ENCODE results near the gene EMILIN2. TPM values are rescaled to one million over a fixed set of nuclear protein-coding genes. Genes with fewer than 3 reads are reported as not detected.

EMILIN2 gene
- total RNA-seq, 1 experiment from 2014 or later: 2.3 TPM

GRCh38 chr18:2920546-2921343 lies 73.9 kb downstream of the EMILIN2 start:
- no peak overlapping the region for H2AFZ ChIP-seq (ENCODE audit: low read length)
- no peak for DNase-seq
- H3K36me3 ChIP-seq (ENCODE audit: insufficient read depth, low read length): 0 out of 2 replicates have a peak, but pooled peaks cover 3% of the 10 kb centered on the region
- no peaks in the 10 kb centered on the region for H3K27me3 ChIP-seq (ENCODE audit: low read length)
- H3K4me3 ChIP-seq (ENCODE audit: low read length): no peak overlapping the region
- H3K9me2 ChIP-seq (replicated peaks; ENCODE audit: insufficient read depth, low read length): no peaks in the 10 kb centered on the region
- H3K79me2 ChIP-seq (ENCODE audit: low read length): no peaks in the 10 kb centered on the region
- no peak overlapping the region for H3K9ac ChIP-seq (ENCODE audit: low read length)
- no peaks in the 10 kb centered on the region for H4K20me1 ChIP-seq (ENCODE audit: insufficient read depth, low read depth, low read length)
- peaks cover 23% of the 10 kb centered on the region for H3K4me1 ChIP-seq (ENCODE audit: low read length)
- H3K9me3 ChIP-seq (ENCODE audit: low read length): no peaks in the 10 kb centered on the region
- H3K4me2 ChIP-seq (ENCODE audit: low read depth, low read length, poor library complexity, severe bottlenecking): no peak overlapping the region
- H3K27ac ChIP-seq (ENCODE audit: low read length): no peak overlapping the region

- Histone ChIP-seq H3K9me2 (replicated peaks; ENCODE audit: insufficient read depth, low read length) (no peaks in the 10 kb centered on the region), H3K27me3 (ENCODE audit: low read length) (no peaks in the 10 kb centered on the region), H3K4me2 (ENCODE audit: low read depth, low read length, poor library complexity, severe bottlenecking) (no peak overlapping the region), H3K4me3 (ENCODE audit: low read length) (no peak overlapping the region), H3K36me3 (ENCODE audit: insufficient read depth, low read length) (0 out of 2 replicates have a peak, but pooled peaks cover 3% of the 10 kb centered on the region), H3K27ac (ENCODE audit: low read length) (no peak overlapping the region), H3K79me2 (ENCODE audit: low read length) (no peaks in the 10 kb centered on the region), H3K9me3 (ENCODE audit: low read length) (no peaks in the 10 kb centered on the region), H2AFZ (ENCODE audit: low read length) (no peak overlapping the region), H3K4me1 (ENCODE audit: low read length) (peaks cover 24% of the 10 kb centered on the region), H3K9ac (ENCODE audit: low read length) (no peak overlapping the region), H4K20me1 (ENCODE audit: insufficient read depth, low read depth, low read length) (no peaks in the 10 kb centered on the region)
- DNase-seq: no peak
Observed at GRCh38 chr18:2921778-2922177, 75.0 kb downstream of the EMILIN2 start.

GRCh38 chr18:2923464-2923863 lies 76.7 kb downstream of the EMILIN2 start:
- Histone ChIP-seq H4K20me1 (ENCODE audit: insufficient read depth, low read depth, low read length) (no peaks in the 10 kb centered on the region), H3K36me3 (ENCODE audit: insufficient read depth, low read length) (0 out of 2 replicates have a peak, but pooled peaks cover 3% of the 10 kb centered on the region), H2AFZ (ENCODE audit: low read length) (no peak overlapping the region), H3K9ac (ENCODE audit: low read length) (no peak overlapping the region), H3K27me3 (ENCODE audit: low read length) (no peaks in the 10 kb centered on the region), H3K9me2 (replicated peaks; ENCODE audit: insufficient read depth, low read length) (no peaks in the 10 kb centered on the region), H3K9me3 (ENCODE audit: low read length) (no peaks in the 10 kb centered on the region), H3K4me1 (ENCODE audit: low read length) (peaks cover 19% of the 10 kb centered on the region), H3K27ac (ENCODE audit: low read length) (no peak overlapping the region), H3K4me2 (ENCODE audit: low read depth, low read length, poor library complexity, severe bottlenecking) (no peak overlapping the region), H3K79me2 (ENCODE audit: low read length) (no peaks in the 10 kb centered on the region), H3K4me3 (ENCODE audit: low read length) (no peak overlapping the region)
- no peak for DNase-seq

GRCh38 chr18:2924920-2925319 lies 78.1 kb downstream of the EMILIN2 start:
- Histone ChIP-seq H3K9me3 (ENCODE audit: low read length) (no peaks in the 10 kb centered on the region), H3K27me3 (ENCODE audit: low read length) (no peaks in the 10 kb centered on the region), H3K27ac (ENCODE audit: low read length) (no peak overlapping the region), H2AFZ (ENCODE audit: low read length) (no peak overlapping the region), H3K4me2 (ENCODE audit: low read depth, low read length, poor library complexity, severe bottlenecking) (no peak overlapping the region), H4K20me1 (ENCODE audit: insufficient read depth, low read depth, low read length) (no peaks in the 10 kb centered on the region), H3K9me2 (replicated peaks; ENCODE audit: insufficient read depth, low read length) (no peaks in the 10 kb centered on the region), H3K4me3 (ENCODE audit: low read length) (no peak overlapping the region), H3K36me3 (ENCODE audit: insufficient read depth, low read length) (0 out of 2 replicates have a peak, but pooled peaks cover 3% of the 10 kb centered on the region), H3K79me2 (ENCODE audit: low read length) (no peaks in the 10 kb centered on the region), H3K9ac (ENCODE audit: low read length) (no peak overlapping the region), H3K4me1 (ENCODE audit: low read length) (peaks cover 17% of the 10 kb centered on the region)
- DNase-seq: no peak

- H3K9ac ChIP-seq (ENCODE audit: low read length): no peak overlapping the region
- no peaks in the 10 kb centered on the region for H3K79me2 ChIP-seq (ENCODE audit: low read length)
- no peak overlapping the region for H2AFZ ChIP-seq (ENCODE audit: low read length)
- H3K4me1 ChIP-seq (ENCODE audit: low read length): peaks cover 17% of the 10 kb centered on the region
- no peaks in the 10 kb centered on the region for H3K9me3 ChIP-seq (ENCODE audit: low read length)
- H3K4me3 ChIP-seq (ENCODE audit: low read length): 0 out of 2 replicates have a peak overlapping the region, but pooled peaks have one; percentile 4
- no peak for DNase-seq
- peak overlapping the region; percentile 48 for H3K4me2 ChIP-seq (ENCODE audit: low read depth, low read length, poor library complexity, severe bottlenecking)
- H3K36me3 ChIP-seq (ENCODE audit: insufficient read depth, low read length): peaks cover 3% of the 10 kb centered on the region; the same call in 1 of the 2 replicates
- no peaks in the 10 kb centered on the region for H3K9me2 ChIP-seq (replicated peaks; ENCODE audit: insufficient read depth, low read length)
- no peaks in the 10 kb centered on the region for H3K27me3 ChIP-seq (ENCODE audit: low read length)
- H4K20me1 ChIP-seq (ENCODE audit: insufficient read depth, low read depth, low read length): no peaks in the 10 kb centered on the region
- H3K27ac ChIP-seq (ENCODE audit: low read length): 0 out of 2 replicates have a peak overlapping the region, but pooled peaks have one; percentile 20
Observed at GRCh38 chr18:2926528-2926927, 79.7 kb downstream of the EMILIN2 start.

- H3K4me1 ChIP-seq (ENCODE audit: low read length): peaks cover 22% of the 10 kb centered on the region
- H2AFZ ChIP-seq (ENCODE audit: low read length): no peak overlapping the region
- H3K27me3 ChIP-seq (ENCODE audit: low read length): no peaks in the 10 kb centered on the region
- no peak overlapping the region for H3K27ac ChIP-seq (ENCODE audit: low read length)
- H3K4me2 ChIP-seq (ENCODE audit: low read depth, low read length, poor library complexity, severe bottlenecking): no peak overlapping the region
- H3K36me3 ChIP-seq (ENCODE audit: insufficient read depth, low read length): peaks cover 3% of the 10 kb centered on the region; the same call in 1 of the 2 replicates
- H3K9ac ChIP-seq (ENCODE audit: low read length): no peak overlapping the region
- H4K20me1 ChIP-seq (ENCODE audit: insufficient read depth, low read depth, low read length): no peaks in the 10 kb centered on the region
- no peaks in the 10 kb centered on the region for H3K9me3 ChIP-seq (ENCODE audit: low read length)
- DNase-seq: no peak
- H3K9me2 ChIP-seq (replicated peaks; ENCODE audit: insufficient read depth, low read length): no peaks in the 10 kb centered on the region
- H3K4me3 ChIP-seq (ENCODE audit: low read length): no peak overlapping the region
- H3K79me2 ChIP-seq (ENCODE audit: low read length): no peaks in the 10 kb centered on the region
Observed at GRCh38 chr18:2927745-2928144, 80.9 kb downstream of the EMILIN2 start.

- H3K4me2 ChIP-seq (ENCODE audit: low read depth, low read length, poor library complexity, severe bottlenecking): no peak overlapping the region
- H3K9me3 ChIP-seq (ENCODE audit: low read length): no peaks in the 10 kb centered on the region
- H3K27ac ChIP-seq (ENCODE audit: low read length): no peak overlapping the region
- H2AFZ ChIP-seq (ENCODE audit: low read length): no peak overlapping the region
- no peaks in the 10 kb centered on the region; the same call in 1 of the 2 replicates for H3K36me3 ChIP-seq (ENCODE audit: insufficient read depth, low read length)
- DNase-seq: peak; percentile 91
- peaks cover 9% of the 10 kb centered on the region for H3K4me1 ChIP-seq (ENCODE audit: low read length)
- H3K4me3 ChIP-seq (ENCODE audit: low read length): no peak overlapping the region
- H3K9me2 ChIP-seq (replicated peaks; ENCODE audit: insufficient read depth, low read length): no peaks in the 10 kb centered on the region
- H3K79me2 ChIP-seq (ENCODE audit: low read length): no peaks in the 10 kb centered on the region
- no peak overlapping the region for H3K9ac ChIP-seq (ENCODE audit: low read length)
- H3K27me3 ChIP-seq (ENCODE audit: low read length): no peaks in the 10 kb centered on the region
- no peaks in the 10 kb centered on the region for H4K20me1 ChIP-seq (ENCODE audit: insufficient read depth, low read depth, low read length)
Observed at GRCh38 chr18:2932247-2933181, 85.7 kb downstream of the EMILIN2 start.

- Histone ChIP-seq H3K27me3 (ENCODE audit: low read length) (no peaks in the 10 kb centered on the region), H3K9me2 (replicated peaks; ENCODE audit: insufficient read depth, low read length) (no peaks in the 10 kb centered on the region), H3K79me2 (ENCODE audit: low read length) (no peaks in the 10 kb centered on the region), H4K20me1 (ENCODE audit: insufficient read depth, low read depth, low read length) (no peaks in the 10 kb centered on the region), H3K9me3 (ENCODE audit: low read length) (no peaks in the 10 kb centered on the region), H3K4me2 (ENCODE audit: low read depth, low read length, poor library complexity, severe bottlenecking) (no peak overlapping the region), H2AFZ (ENCODE audit: low read length) (no peak overlapping the region), H3K4me3 (ENCODE audit: low read length) (no peak overlapping the region), H3K36me3 (ENCODE audit: insufficient read depth, low read length) (no peaks in the 10 kb centered on the region; the same call in 1 of the 2 replicates), H3K4me1 (ENCODE audit: low read length) (peaks cover 5% of the 10 kb centered on the region), H3K9ac (ENCODE audit: low read length) (no peak overlapping the region), H3K27ac (ENCODE audit: low read length) (no peak overlapping the region)
- no peak for DNase-seq
Observed at GRCh38 chr18:2933995-2934394, 87.2 kb downstream of the EMILIN2 start.

All from Karpas-422 (cell line).